KOPT-K1 (cell line): Measurements from ENCODE around the gene DIS3.
"Not testable (repeated sequence)": the region's sequence is repeated elsewhere in the genome, so short reads cannot be mapped to it uniquely, and the experiment has no call there.

ENCODE experiments used
- H3K27ac ChIP-seq: fragments of 200-600 bp; sonication (generic); 2 replicates; pipeline ENCODE4 v1.5.1; 2016; ENCODE audit warnings: antibody characterized with exemption, mild to moderate bottlenecking, low read depth, low read length; ENCODE audit not compliant: poor library complexity, severe bottlenecking
- H3K36me3 ChIP-seq: fragments of 200-600 bp; sonication (generic); 2 replicates; pipeline ENCODE4 v1.5.1; 2017; ENCODE audit warnings: antibody characterized with exemption, mild to moderate bottlenecking, low read length, moderate library complexity; ENCODE audit not compliant: insufficient read depth
- H3K9me3 ChIP-seq: fragments of 200-600 bp; sonication (generic); 2 replicates; pipeline ENCODE4 v1.5.1; 2017; ENCODE audit warnings: antibody characterized with exemption, low read length, mild to moderate bottlenecking; ENCODE audit not compliant: insufficient read depth, poor library complexity, severe bottlenecking

Gene DIS3

GRCh38 chr13:72781451-72782439 lies at the start of gene DIS3, which contains the start of gene PIBF1:
DIS3 (minus strand) TSS chr13:72781900; CDS start chr13:72781832, 68 bp downstream.
PIBF1 (plus strand) TSS chr13:72782133; CDS start chr13:72783470, 1,337 bp downstream.
- H3K27ac ChIP-seq = peak within 1 kb of the TSS; percentile 84
- no peaks in the 10 kb centered on the region for H3K9me3 ChIP-seq
- peaks cover 56% of the 10 kb centered on the region for H3K36me3 ChIP-seq

- Histone ChIP-seq H3K27ac (no peak overlapping the region), H3K36me3 (peaks cover 91% of the 10 kb centered on the region), H3K9me3 (no peaks in the 10 kb centered on the region)
Observed at GRCh38 chr13:72823724-72824123, 42.0 kb upstream of the DIS3 start.

- Histone ChIP-seq H3K36me3 (peaks cover 89% of the 10 kb centered on the region), H3K27ac (no peak overlapping the region), H3K9me3 (no peaks in the 10 kb centered on the region)
Observed at GRCh38 chr13:72823081-72823480, 41.4 kb upstream of the DIS3 start.

- Histone ChIP-seq H3K27ac (no peak overlapping the region), H3K9me3 (no peaks in the 10 kb centered on the region), H3K36me3 (peaks cover 86% of the 10 kb centered on the region)
Observed at GRCh38 chr13:72820898-72821279, 39.2 kb upstream of the DIS3 start.

GRCh38 chr13:72820156-72820897 lies 38.6 kb upstream of the DIS3 start:
- Histone ChIP-seq H3K36me3 (peaks cover 86% of the 10 kb centered on the region), H3K27ac (no peak overlapping the region)

GRCh38 chr13:72808917-72809500 lies 27.3 kb upstream of the DIS3 start:
- no peak overlapping the region for H3K27ac ChIP-seq
- H3K36me3 ChIP-seq = peaks cover 57% of the 10 kb centered on the region
- no peaks in the 10 kb centered on the region for H3K9me3 ChIP-seq

More at GRCh38 chr13:72820156-72820897, 38.6 kb upstream of the DIS3 start:
- no peaks in the 10 kb centered on the region for H3K9me3 ChIP-seq

GRCh38 chr13:72806514-72806913 lies 24.8 kb upstream of the DIS3 start:
- H3K9me3 ChIP-seq, H3K27ac ChIP-seq: not testable (repeated sequence)
- H3K36me3 ChIP-seq = peaks cover 59% of the 10 kb centered on the region

- Histone ChIP-seq H3K27ac (no peak overlapping the region), H3K36me3 (peaks cover 66% of the 10 kb centered on the region), H3K9me3 (no peaks in the 10 kb centered on the region)
Observed at GRCh38 chr13:72805676-72806346, 24.1 kb upstream of the DIS3 start.

- Histone ChIP-seq H3K36me3 (peaks cover 82% of the 10 kb centered on the region), H3K9me3 (no peaks in the 10 kb centered on the region), H3K27ac (no peak overlapping the region)
Observed at GRCh38 chr13:72804301-72804700, 22.6 kb upstream of the DIS3 start.

- peaks cover 4% of the 10 kb centered on the region for H3K9me3 ChIP-seq
- H3K27ac ChIP-seq = no peak overlapping the region
- peaks cover 96% of the 10 kb centered on the region for H3K36me3 ChIP-seq
Observed at GRCh38 chr13:72798817-72799216, 17.1 kb upstream of the DIS3 start.

- H3K27ac ChIP-seq = no peak overlapping the region
- peaks cover 4% of the 10 kb centered on the region for H3K9me3 ChIP-seq
- H3K36me3 ChIP-seq = peaks cover 85% of the 10 kb centered on the region
Observed at GRCh38 chr13:72792640-72793039, 10.9 kb upstream of the DIS3 start.

GRCh38 chr13:72788831-72789230 lies 7.1 kb upstream of the DIS3 start:
- H3K9me3 ChIP-seq = no peaks in the 10 kb centered on the region
- H3K27ac ChIP-seq = no peak overlapping the region
- H3K36me3 ChIP-seq = peaks cover 75% of the 10 kb centered on the region

- H3K36me3 ChIP-seq = peaks cover 46% of the 10 kb centered on the region
Observed at GRCh38 chr13:72784679-72785078, 3.0 kb upstream of the DIS3 start.

GRCh38 chr13:72782717-72783116 lies 1.0 kb upstream of the DIS3 start:
- peak overlapping the region; percentile 84 for H3K27ac ChIP-seq
- peaks cover 53% of the 10 kb centered on the region for H3K36me3 ChIP-seq

More at GRCh38 chr13:72784679-72785078, 3.0 kb upstream of the DIS3 start:
- H3K27ac ChIP-seq, H3K9me3 ChIP-seq: not testable (repeated sequence)

More at GRCh38 chr13:72782717-72783116, 1.0 kb upstream of the DIS3 start:
- no peaks in the 10 kb centered on the region for H3K9me3 ChIP-seq
